Measurements from ENCODE around the gene DOLPP1.
A peak's percentile ranks its signal among the peaks of the same experiment; 100 is the strongest.
"Not testable (repeated sequence)": the region's sequence is repeated elsewhere in the genome, so short reads cannot be mapped to it uniquely, and the experiment has no call there.

The DOLPP1 gene

GRCh38 chr9:129095908-129096307 lies 15.0 kb downstream of the DOLPP1 start:
- no peak for DNase-seq

GRCh38 chr9:129097671-129098306 lies 16.9 kb downstream of the DOLPP1 start:
- no peak for DNase-seq

GRCh38 chr9:129098328-129098727 lies 17.4 kb downstream of the DOLPP1 start:
- DNase-seq = no peak

- DNase-seq = no peak
Measured at GRCh38 chr9:129100383-129101169, 19.7 kb downstream of the DOLPP1 start.

- DNase-seq = no peak
Measured at GRCh38 chr9:129101279-129101678, 20.4 kb downstream of the DOLPP1 start.

GRCh38 chr9:129102095-129102525 lies 21.2 kb downstream of the DOLPP1 start:
- no peak for DNase-seq

GRCh38 chr9:129102791-129103594 lies 22.1 kb downstream of the DOLPP1 start:
- no peak for DNase-seq

- no peak for DNase-seq
Measured at GRCh38 chr9:129103595-129103965, 22.7 kb downstream of the DOLPP1 start.

GRCh38 chr9:129104051-129104450 lies 23.1 kb downstream of the DOLPP1 start:
- no peak for DNase-seq

GRCh38 chr9:129105857-129106694 lies 25.2 kb downstream of the DOLPP1 start:
- no peak for DNase-seq

- DNase-seq = no peak
Measured at GRCh38 chr9:129107651-129108050, 26.7 kb downstream of the DOLPP1 start.

GRCh38 chr9:129108083-129108804 lies 27.3 kb downstream of the DOLPP1 start:
- no peak for DNase-seq

GRCh38 chr9:129108805-129109536 lies 28.1 kb downstream of the DOLPP1 start:
- DNase-seq = no peak

- no peak for DNase-seq
Measured at GRCh38 chr9:129109537-129109903, 28.6 kb downstream of the DOLPP1 start.

GRCh38 chr9:129109952-129110739 lies 29.2 kb downstream of the DOLPP1 start:
- DNase-seq = no peak

- DNase-seq = peak; percentile 71 to 77
Measured at GRCh38 chr9:129110740-129111527, 30.0 kb downstream of the DOLPP1 start, which contains the start of the genes CRAT and PTPA. CRAT (minus strand) TSS chr9:129110793; CDS start chr9:129110509, 284 bp downstream. PTPA (plus strand) TSS chr9:129111415; CDS start chr9:129111601, 186 bp downstream.

GRCh38 chr9:129111528-129112151 lies 30.7 kb downstream of the DOLPP1 start:
- DNase-seq = peak in 1 of 2 experiments; percentile 51

- not testable (repeated sequence) for DNase-seq
Measured at GRCh38 chr9:129112526-129112925, 31.6 kb downstream of the DOLPP1 start.

All from NCI-H187 (cell line).